GM12892 (cell line): ENCODE results near the gene TNRC18. TPM values are rescaled to one million over a fixed set of nuclear protein-coding genes. Genes with fewer than 3 reads are reported as not detected.
"Not testable (repeated sequence)": the region's sequence is repeated elsewhere in the genome, so short reads cannot be mapped to it uniquely, and the experiment has no call there.

ENCODE experiments used
- DNase-seq: peaks from one replicate; pipeline ENCODE4 v3.0.0; 2011; ENCODE audit not compliant: insufficient read length
- FAIRE-seq: peaks from 2 replicates; lab custom pipeline; 2011; peaks lifted over from hg19 to GRCh38; lab: Jason Lieb, UNC
- POLR2A ChIP-seq: IDR thresholded peaks from 2 replicates; pipeline ENCODE4 v1.6.1; 2011; ENCODE audit warnings: low read depth, low read length, control low read depth
- POLR2AphosphoS5 ChIP-seq: IDR thresholded peaks from 2 replicates; pipeline ENCODE4 v1.6.1; 2011; ENCODE audit warnings: low read depth, low read length, control low read depth
- TAF1 ChIP-seq: IDR thresholded peaks from 2 replicates; pipeline ENCODE4 v1.6.1; 2011; ENCODE audit warnings: low read depth, mild to moderate bottlenecking, control low read depth, low read length, borderline replicate concordance
- polyA plus RNA-seq: library from polyadenylated mRNA; unstranded; fragments of >200 nt; gene quantifications from one replicate; pipeline ENCODE4 v1.2.1, GENCODE V29; 2012; ENCODE audit warnings: missing spikeins, inconsistent platforms; ENCODE audit not compliant: missing spikeins

TNRC18 gene, protein sequence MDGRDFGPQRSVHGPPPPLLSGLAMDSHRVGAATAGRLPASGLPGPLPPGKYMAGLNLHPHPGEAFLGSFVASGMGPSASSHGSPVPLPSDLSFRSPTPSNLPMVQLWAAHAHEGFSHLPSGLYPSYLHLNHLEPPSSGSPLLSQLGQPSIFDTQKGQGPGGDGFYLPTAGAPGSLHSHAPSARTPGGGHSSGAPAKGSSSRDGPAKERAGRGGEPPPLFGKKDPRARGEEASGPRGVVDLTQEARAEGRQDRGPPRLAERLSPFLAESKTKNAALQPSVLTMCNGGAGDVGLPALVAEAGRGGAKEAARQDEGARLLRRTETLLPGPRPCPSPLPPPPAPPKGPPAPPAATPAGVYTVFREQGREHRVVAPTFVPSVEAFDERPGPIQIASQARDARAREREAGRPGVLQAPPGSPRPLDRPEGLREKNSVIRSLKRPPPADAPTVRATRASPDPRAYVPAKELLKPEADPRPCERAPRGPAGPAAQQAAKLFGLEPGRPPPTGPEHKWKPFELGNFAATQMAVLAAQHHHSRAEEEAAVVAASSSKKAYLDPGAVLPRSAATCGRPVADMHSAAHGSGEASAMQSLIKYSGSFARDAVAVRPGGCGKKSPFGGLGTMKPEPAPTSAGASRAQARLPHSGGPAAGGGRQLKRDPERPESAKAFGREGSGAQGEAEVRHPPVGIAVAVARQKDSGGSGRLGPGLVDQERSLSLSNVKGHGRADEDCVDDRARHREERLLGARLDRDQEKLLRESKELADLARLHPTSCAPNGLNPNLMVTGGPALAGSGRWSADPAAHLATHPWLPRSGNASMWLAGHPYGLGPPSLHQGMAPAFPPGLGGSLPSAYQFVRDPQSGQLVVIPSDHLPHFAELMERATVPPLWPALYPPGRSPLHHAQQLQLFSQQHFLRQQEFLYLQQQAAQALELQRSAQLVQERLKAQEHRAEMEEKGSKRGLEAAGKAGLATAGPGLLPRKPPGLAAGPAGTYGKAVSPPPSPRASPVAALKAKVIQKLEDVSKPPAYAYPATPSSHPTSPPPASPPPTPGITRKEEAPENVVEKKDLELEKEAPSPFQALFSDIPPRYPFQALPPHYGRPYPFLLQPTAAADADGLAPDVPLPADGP (N-terminal part only)
- 8.6 TPM for polyA plus RNA-seq

DNA sequence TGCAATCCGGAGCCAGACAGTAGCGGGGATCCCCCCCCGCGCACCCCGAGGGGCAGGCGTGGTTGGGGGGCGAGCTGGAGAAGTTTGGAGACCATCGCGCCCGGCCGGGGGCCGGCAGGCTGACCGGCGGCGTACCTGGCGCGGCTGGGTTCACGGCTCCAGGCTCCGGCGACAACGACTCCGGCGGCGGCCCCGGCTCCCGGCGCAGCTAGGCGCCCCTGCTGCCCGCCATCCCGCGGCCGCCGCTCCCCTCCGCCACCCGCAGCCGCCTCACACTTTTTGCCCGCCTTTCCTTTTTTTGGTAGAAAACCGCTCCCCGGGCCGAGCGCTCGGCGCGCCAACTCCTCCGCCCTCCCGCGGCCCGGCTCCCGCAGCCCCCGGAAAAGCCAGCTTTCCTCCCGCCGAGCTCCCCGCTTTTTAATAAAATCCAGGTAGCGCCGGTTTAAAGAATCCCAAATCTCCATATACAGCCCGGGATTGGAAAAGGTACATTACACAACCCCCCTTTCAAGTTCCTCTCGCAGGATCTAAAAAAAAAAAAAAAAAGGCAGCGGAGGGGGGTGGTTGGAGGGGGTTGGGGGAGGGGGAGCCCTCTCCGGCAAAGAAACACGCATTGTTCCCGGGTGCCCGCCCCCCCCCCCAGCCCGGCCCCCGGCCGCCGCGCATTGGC, at the start of gene TNRC18:
TNRC18 (minus strand) TSS at position 529 of the 670 bp plus-strand sequence. CDS start 2,588 bp downstream, outside the sequence.
- TF ChIP-seq POLR2A = no peak
- DNase-seq = no peak
- no peak for FAIRE-seq

DNA sequence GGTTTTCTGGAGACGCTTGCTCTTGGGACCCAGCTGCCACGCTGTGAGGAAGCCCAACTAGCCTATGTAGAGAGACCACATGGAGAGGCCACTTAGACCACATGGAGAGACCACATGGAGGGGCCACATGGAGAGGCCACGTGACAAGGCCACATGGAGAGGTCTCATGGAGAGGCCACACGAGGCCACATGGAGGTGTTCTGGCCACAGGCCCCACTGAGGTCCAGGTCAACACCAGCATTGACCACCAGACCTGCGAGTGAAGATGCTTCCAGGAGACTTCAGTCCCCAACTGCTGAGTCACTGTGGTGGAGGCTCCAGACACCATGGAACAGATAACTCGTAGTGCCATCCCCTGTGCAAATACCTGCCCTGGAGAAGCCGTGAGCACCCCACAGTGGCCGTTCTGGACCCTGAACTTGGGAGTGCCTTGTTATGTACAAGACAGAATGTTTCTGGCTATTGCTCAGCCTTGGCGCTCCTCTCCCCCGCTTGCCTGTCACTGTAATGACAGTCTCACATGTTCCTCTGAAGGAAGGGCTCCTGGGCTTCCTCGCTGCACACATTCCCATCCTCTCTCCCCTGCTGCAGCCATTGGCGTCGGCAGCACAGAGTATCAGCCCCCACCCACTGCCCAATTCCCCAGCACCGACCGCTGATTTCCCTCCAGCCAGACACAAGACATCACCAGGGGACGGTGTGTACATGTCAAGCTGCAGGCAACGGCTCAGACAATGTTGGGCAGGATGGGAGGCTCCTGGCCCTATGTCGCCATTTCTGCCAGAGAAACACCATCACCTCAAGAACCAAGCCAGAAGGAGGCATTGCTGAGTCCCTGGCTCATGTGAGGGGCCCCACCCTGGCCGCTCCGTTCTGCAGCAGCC, 49.0 kb upstream of the TNRC18 start:
- DNase-seq (no peak), FAIRE-seq (no peak)
- TF ChIP-seq POLR2A (no peak), POLR2AphosphoS5 (no peak), TAF1 (no peak)

DNA sequence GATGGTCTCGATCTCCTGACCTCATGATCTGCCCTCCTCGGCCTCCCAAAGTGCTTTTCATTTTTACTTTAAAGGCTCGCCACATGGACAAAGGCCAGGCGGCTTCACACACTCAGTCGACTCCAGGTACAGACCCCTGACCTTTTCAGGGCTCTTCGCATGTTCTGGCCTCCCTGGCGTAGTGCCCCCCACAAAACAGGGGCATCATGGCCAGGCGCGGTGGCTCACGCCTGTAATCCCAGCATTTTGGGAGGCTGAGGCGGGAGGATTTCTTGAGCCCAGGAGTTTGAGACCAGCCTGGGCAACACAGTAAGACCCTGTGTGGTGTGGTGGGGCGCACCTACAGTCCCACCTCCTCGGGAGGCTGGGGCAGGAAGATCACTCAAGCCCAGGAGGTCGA, 48.0 kb upstream of the TNRC18 start:
- DNase-seq, FAIRE-seq: not testable (repeated sequence)

DNA sequence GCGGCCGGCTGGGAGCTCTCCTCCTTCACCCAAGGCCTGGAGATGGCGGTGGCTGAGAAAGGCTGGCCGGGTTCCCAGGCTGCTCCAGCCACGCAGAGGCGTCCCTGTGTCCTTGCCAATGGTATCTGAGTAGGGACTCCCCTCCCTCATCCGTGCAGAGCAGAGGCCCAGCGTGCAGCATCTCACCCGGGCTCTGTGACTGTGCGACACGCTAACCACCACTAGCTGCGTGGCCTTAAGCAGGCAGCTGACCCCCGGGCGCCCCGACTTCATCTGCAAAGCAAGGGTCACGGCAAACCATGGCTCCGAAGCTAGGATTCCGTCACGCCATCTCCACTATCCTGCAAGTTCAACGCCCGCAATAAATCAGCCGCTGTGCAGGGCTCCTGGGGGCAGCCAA, 47.2 kb upstream of the TNRC18 start:
- FAIRE-seq (no peak), DNase-seq (no peak)
- no peak for TF ChIP-seq POLR2AphosphoS5
- no peak for TF ChIP-seq TAF1
- TF ChIP-seq POLR2A = no peak

DNA sequence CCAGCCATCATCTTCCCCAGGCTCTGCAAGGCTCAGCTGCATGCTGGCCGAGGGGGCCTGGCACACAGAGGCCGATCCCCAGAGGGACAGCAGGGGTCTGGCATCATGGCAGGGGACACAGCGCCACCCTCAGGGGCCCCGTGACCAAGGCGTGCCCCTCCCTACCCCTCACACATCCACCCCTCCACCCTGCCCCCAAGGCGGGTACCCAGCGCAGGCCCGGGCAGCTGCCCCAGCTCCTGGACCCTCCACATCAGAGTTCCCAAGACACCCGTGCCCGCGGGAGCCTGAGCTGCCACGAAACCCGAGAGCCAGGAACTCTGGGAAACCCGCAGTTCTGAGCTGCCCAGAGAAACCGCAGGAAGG, 46.5 kb upstream of the TNRC18 start:
- FAIRE-seq (no peak), DNase-seq (no peak)
- no peak for TF ChIP-seq TAF1

DNA sequence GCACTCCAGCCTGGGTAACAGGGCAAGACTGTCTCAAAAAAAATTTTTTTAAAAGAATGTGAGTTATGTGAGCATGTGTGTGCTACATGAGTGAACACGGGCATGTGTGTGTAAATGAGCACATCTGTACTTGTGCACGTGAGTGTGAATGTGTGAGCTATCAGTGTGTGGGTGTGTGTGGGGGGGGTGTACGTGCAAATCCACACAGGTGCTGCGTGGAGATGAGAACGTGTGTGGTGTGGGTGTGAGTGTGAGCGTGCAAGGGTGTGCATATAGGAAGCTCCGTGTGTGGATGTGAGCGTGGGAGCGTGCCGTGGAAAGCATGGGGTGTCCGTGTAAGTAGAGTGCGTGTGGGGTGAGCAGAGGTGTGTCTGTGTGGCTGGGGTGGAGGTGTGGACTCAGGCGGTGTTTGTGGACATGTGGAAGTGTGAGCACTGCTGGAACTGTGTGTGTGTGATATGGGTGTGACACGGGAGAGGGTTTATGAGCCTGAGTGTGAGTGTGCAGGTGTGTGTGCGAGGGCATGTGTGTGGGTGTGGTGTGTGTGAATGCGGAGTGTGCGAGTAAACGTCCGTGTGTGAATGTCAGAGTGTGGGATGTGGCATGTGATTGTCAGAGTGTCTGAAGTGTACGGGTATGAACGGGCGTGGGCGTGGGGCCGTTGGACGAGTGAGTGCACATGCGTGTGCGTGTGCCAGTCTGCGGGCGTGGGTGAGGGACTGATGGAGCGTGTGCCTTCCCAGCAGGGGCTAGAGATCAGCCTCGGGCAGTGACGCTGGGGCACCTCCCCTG, 45.9 kb upstream of the TNRC18 start:
- TF ChIP-seq POLR2A (no peak), TAF1 (no peak), POLR2AphosphoS5 (no peak)
- FAIRE-seq = no peak

DNA sequence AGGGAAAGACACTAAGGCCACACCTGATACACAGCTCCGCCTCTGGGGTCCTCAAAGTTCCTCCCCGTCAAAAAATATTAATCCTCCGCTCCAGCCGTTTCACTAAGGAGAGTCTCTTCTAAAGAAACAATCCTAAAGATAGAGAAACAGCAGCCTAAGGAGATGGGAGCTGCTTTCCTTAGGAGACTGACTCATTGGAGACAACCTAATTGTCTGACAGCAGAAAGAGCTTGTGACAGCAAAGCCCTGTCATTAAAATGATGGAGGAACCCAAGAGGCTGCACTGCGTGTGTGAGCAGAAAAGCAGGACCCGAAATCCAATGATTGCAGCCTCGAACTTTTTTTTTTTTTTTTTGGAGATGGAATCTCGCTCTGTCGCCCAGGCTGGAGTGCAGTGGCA, 44.0 kb upstream of the TNRC18 start:
- DNase-seq = no peak
- TF ChIP-seq POLR2A = no peak
- no peak for FAIRE-seq

More for the DNA sequence above, 45.9 kb upstream of the TNRC18 start:
- DNase-seq = no peak

DNA sequence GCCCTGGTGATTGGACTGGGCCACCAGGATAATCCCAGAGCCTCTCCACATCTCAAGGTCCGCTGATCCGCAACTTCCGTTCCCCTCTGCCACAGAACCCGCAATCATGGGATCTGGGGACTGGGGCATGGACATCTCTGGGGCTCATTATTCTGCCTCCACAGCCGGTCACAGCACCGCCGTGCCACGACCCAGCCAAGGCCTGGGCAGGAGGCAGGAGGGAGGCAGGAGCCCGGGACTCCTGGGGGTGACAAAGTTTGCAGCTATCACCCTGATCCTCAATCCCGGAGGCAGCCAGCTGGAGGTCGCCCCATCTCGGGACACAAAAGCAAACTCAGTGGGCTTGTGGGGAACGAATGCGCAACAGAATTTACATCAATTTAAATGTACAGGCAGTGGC, 42.9 kb upstream of the TNRC18 start:
- no peak for FAIRE-seq
- DNase-seq = no peak
- no peak for TF ChIP-seq TAF1
- TF ChIP-seq POLR2A = no peak
- TF ChIP-seq POLR2AphosphoS5 = no peak

DNA sequence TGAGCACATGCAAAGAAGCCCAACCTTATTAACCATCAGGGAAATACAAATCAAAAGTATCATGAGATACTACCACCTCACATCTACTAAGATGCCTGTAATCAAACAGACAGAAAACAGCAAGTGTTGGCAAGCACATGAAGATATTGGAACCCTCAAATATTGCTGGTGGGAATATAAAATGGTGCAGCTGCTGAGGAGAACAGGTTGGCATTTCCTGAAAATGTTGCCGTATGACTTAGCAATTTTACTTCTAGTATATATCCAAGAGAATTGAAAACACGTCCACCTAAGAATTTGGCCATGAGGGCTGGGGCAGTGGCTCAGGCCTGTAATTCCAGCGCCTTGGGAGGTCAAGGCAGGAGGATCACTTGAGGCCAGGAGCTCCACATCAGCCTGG, 39.4 kb upstream of the TNRC18 start:
- no peak for FAIRE-seq
- no peak for TF ChIP-seq POLR2AphosphoS5
- TF ChIP-seq POLR2A = no peak
- no peak for TF ChIP-seq TAF1
- DNase-seq = no peak

DNA sequence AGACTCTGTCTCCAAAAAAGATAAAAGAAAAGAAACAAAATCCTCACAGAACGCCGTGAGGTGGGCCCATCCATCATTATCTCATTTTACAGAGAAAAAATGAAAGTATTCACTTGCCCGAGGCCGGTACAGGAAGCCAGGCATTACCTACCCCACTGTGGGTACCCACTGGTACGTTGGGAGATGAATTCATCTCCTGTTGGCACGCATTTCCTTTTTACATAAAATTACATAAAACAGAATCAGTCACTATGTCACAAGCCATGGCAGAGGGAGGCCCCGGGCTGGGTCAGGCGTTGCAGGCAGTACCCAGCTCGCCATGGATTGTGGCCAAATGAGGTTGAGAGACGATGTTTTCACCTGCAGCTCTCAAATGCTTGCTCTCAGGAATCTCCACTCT, 38.6 kb upstream of the TNRC18 start:
- no peak for TF ChIP-seq POLR2A
- no peak for DNase-seq
- no peak for FAIRE-seq
